GM19193 (cell line): ENCODE data around the gene FAR2.
A peak's percentile ranks its signal among the peaks of the same experiment; 100 is the strongest.

ENCODE experiments used
- POLR2A ChIP-seq: IDR thresholded peaks from 4 replicates; pipeline ENCODE4 v1.6.1; 2011; ENCODE audit not compliant: insufficient read depth, insufficient read length; ENCODE audit errors: extremely low read depth

The FAR2 gene

GRCh38 chr12:29148911-29149690, at the start of gene FAR2:
Gene FAR2 (plus strand): TSS chr12:29149278. CDS start chr12:29270450, 121,172 bp downstream.
- TF ChIP-seq POLR2A = peak; percentile 79

- no peak for TF ChIP-seq POLR2A
Measured at GRCh38 chr12:29102741-29103140, 46.3 kb upstream of the FAR2 start.

- no peak for TF ChIP-seq POLR2A
Measured at GRCh38 chr12:29103539-29103974, 45.5 kb upstream of the FAR2 start.

- TF ChIP-seq POLR2A = no peak
Measured at GRCh38 chr12:29104516-29104915, 44.6 kb upstream of the FAR2 start.

GRCh38 chr12:29110506-29111442, 38.3 kb upstream of the FAR2 start:
- TF ChIP-seq POLR2A = no peak

GRCh38 chr12:29113101-29113500, 36.0 kb upstream of the FAR2 start:
- TF ChIP-seq POLR2A = no peak

GRCh38 chr12:29116414-29116813, 32.7 kb upstream of the FAR2 start:
- no peak for TF ChIP-seq POLR2A

GRCh38 chr12:29131539-29131938, 17.5 kb upstream of the FAR2 start:
- no peak for TF ChIP-seq POLR2A

- TF ChIP-seq POLR2A = no peak
Measured at GRCh38 chr12:29132316-29132715, 16.8 kb upstream of the FAR2 start.

GRCh38 chr12:29133181-29133580, 15.9 kb upstream of the FAR2 start:
- TF ChIP-seq POLR2A = no peak

GRCh38 chr12:29133680-29134079, 15.4 kb upstream of the FAR2 start:
- TF ChIP-seq POLR2A = no peak

- TF ChIP-seq POLR2A = no peak
Measured at GRCh38 chr12:29145372-29146170, 3.5 kb upstream of the FAR2 start.

GRCh38 chr12:29146196-29146595, 2.9 kb upstream of the FAR2 start:
- TF ChIP-seq POLR2A = no peak

GRCh38 chr12:29147731-29148595, 1.1 kb upstream of the FAR2 start:
- no peak for TF ChIP-seq POLR2A
